ENCODE measurements around the gene RLBP1.

The RLBP1 gene

GRCh38 chr15:89231832-89232231 lies 10.5 kb upstream of the RLBP1 start:
- no peaks in the 10 kb centered on the region for H4K20me1 ChIP-seq (ENCODE audit: insufficient read depth, low read length, poor library complexity, severe bottlenecking)
- H3K79me2 ChIP-seq (ENCODE audit: insufficient read depth, low read length) = no peaks in the 10 kb centered on the region
- H3K9ac ChIP-seq (ENCODE audit: low read depth, low read length, poor library complexity, severe bottlenecking) = no peak overlapping the region
- no peaks in the 10 kb centered on the region for H3K4me1 ChIP-seq (ENCODE audit: insufficient read depth, low read length, poor library complexity, severe bottlenecking)
- no peaks in the 10 kb centered on the region for H3K36me3 ChIP-seq (ENCODE audit: insufficient read depth, low read length)
- no peak overlapping the region for H3K4me2 ChIP-seq (ENCODE audit: low read depth, low read length, poor library complexity, severe bottlenecking)
- H3K4me3 ChIP-seq (ENCODE audit: low read length, poor library complexity, severe bottlenecking) = no peak overlapping the region
- TF ChIP-seq CTCF (conservative IDR thresholded peaks at IDR 0.05; ENCODE audit: low read length) (no peak), EZH2phosphoT487 (IDR thresholded peaks at IDR 0.05; ENCODE audit: borderline replicate concordance) (no peak)
- H3K27me3 ChIP-seq (ENCODE audit: insufficient read depth, low read length, poor library complexity, severe bottlenecking) = no peaks in the 10 kb centered on the region
- no peak overlapping the region for H2AFZ ChIP-seq (ENCODE audit: low read length)
- H3K9me2 ChIP-seq (replicated peaks; ENCODE audit: low read depth, low read length) = no peaks in the 10 kb centered on the region
- no peaks in the 10 kb centered on the region for H3F3A ChIP-seq (ENCODE audit: low read depth)
- no peaks in the 10 kb centered on the region for H3K9me3 ChIP-seq (ENCODE audit: insufficient read depth, low read depth, low read length)

GRCh38 chr15:89230277-89230676 lies 8.9 kb upstream of the RLBP1 start:
- TF ChIP-seq EZH2phosphoT487 (IDR thresholded peaks at IDR 0.05; ENCODE audit: borderline replicate concordance) (no peak), CTCF (conservative IDR thresholded peaks at IDR 0.05; ENCODE audit: low read length) (no peak; the same call in 1 of the 2 replicates)
- no peak overlapping the region for H2AFZ ChIP-seq (ENCODE audit: low read length)

GRCh38 chr15:89227425-89227824 lies 6.0 kb upstream of the RLBP1 start:
- Histone ChIP-seq H3K27me3 (ENCODE audit: insufficient read depth, low read length, poor library complexity, severe bottlenecking) (no peaks in the 10 kb centered on the region), H3K36me3 (ENCODE audit: insufficient read depth, low read length) (no peaks in the 10 kb centered on the region), H3K79me2 (ENCODE audit: insufficient read depth, low read length) (no peaks in the 10 kb centered on the region), H3K4me3 (ENCODE audit: low read length, poor library complexity, severe bottlenecking) (no peak overlapping the region), H3K4me1 (ENCODE audit: insufficient read depth, low read length, poor library complexity, severe bottlenecking) (no peaks in the 10 kb centered on the region), H3F3A (ENCODE audit: low read depth) (no peaks in the 10 kb centered on the region), H3K9ac (ENCODE audit: low read depth, low read length, poor library complexity, severe bottlenecking) (no peak overlapping the region), H4K20me1 (ENCODE audit: insufficient read depth, low read length, poor library complexity, severe bottlenecking) (no peaks in the 10 kb centered on the region), H3K9me3 (ENCODE audit: insufficient read depth, low read depth, low read length) (no peaks in the 10 kb centered on the region), H2AFZ (ENCODE audit: low read length) (no peak overlapping the region), H3K4me2 (ENCODE audit: low read depth, low read length, poor library complexity, severe bottlenecking) (no peak overlapping the region), H3K9me2 (replicated peaks; ENCODE audit: low read depth, low read length) (no peaks in the 10 kb centered on the region)
- no peak for TF ChIP-seq CTCF (conservative IDR thresholded peaks at IDR 0.05; ENCODE audit: low read length)
- no peak for TF ChIP-seq EZH2phosphoT487 (IDR thresholded peaks at IDR 0.05; ENCODE audit: borderline replicate concordance)

More at GRCh38 chr15:89230277-89230676, 8.9 kb upstream of the RLBP1 start:
- no peaks in the 10 kb centered on the region for H3K79me2 ChIP-seq (ENCODE audit: insufficient read depth, low read length)
- H3K4me3 ChIP-seq (ENCODE audit: low read length, poor library complexity, severe bottlenecking) = no peak overlapping the region
- H3K9me2 ChIP-seq (replicated peaks; ENCODE audit: low read depth, low read length) = no peaks in the 10 kb centered on the region
- H3K9me3 ChIP-seq (ENCODE audit: insufficient read depth, low read depth, low read length) = no peaks in the 10 kb centered on the region
- no peaks in the 10 kb centered on the region for H4K20me1 ChIP-seq (ENCODE audit: insufficient read depth, low read length, poor library complexity, severe bottlenecking)
- no peak overlapping the region for H3K9ac ChIP-seq (ENCODE audit: low read depth, low read length, poor library complexity, severe bottlenecking)
- no peaks in the 10 kb centered on the region for H3K36me3 ChIP-seq (ENCODE audit: insufficient read depth, low read length)
- no peaks in the 10 kb centered on the region for H3K27me3 ChIP-seq (ENCODE audit: insufficient read depth, low read length, poor library complexity, severe bottlenecking)
- H3K4me2 ChIP-seq (ENCODE audit: low read depth, low read length, poor library complexity, severe bottlenecking) = no peak overlapping the region
- H3F3A ChIP-seq (ENCODE audit: low read depth) = no peaks in the 10 kb centered on the region
- H3K4me1 ChIP-seq (ENCODE audit: insufficient read depth, low read length, poor library complexity, severe bottlenecking) = no peaks in the 10 kb centered on the region
